Adipose tissue (tissue), 3 donors: Measurements from ENCODE around the gene ENTPD6. TPM values are rescaled to one million over a fixed set of nuclear protein-coding genes. Genes with fewer than 3 reads are reported as not detected.

Experiments used
- H3K27ac ChIP-seq: one replicate; pipeline ENCODE4 v1.5.1; 2013; ENCODE audit warnings: low read depth, low read length
- WGBS, 3 donors: extraction: QIAGEN DNeasy Blood & Tissue Kit; methylation state at CpG; one replicate each; pipeline ENCODE4 v1.1.7; 2013; 5-methylcytosine and 5-hydroxymethylcytosine counted together
- polyA plus RNA-seq, 3 donors: library from polyadenylated mRNA; stranded (reverse); fragments of 200-250 nt; gene quantifications; one replicate each; pipeline ENCODE4 v1.2.3, GENCODE V29; 2013
- donor health status: healthy with polysubstance abuse.
- donor health status: Bipolar disorder and iron deficiency.
- donor health status: healthy.

ENTPD6 gene
- polyA plus RNA-seq, 3 donors, result 38.5 to 47.8 (median 42.4) TPM

DNA sequence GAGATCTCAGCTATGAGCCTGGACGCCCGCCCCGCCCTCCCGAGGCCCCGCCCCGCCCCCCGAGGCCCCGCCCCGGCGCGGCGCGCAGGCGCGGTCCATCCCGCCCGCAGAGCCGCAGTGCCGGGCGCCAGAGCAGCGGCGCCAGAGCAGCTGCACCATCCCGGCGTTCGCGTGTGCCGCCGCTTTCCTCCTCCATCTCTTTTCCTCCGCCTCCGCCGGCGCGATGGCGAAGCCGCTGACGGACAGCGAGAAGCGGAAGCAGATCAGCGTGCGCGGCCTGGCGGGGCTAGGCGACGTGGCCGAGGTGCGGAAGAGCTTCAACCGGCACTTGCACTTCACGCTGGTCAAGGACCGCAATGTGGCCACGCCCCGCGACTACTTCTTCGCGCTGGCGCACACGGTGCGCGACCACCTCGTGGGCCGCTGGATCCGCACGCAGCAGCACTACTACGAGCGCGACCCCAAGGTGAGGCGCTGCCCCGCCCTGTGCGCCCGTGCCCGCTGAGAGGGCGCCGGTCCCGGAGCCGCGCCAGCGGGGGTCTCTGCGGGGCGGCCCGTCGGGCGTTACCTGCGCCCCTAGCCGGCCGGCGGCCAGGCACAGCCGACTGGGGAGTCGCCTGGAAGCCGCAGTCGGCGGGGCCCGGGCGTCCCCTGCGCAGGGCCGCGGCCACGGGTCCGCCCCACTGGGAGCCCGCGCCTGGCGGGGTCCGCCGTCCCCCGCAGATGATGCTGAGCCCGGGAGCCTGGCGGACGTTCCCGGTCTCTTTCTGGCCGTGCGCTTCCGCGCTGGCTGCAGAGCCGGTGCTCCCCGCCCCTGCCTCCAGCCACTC lies 52.7 kb downstream of the ENTPD6 start, which contains the start of gene PYGB:
TSS of gene PYGB (plus strand) at position 130 of the 830 bp plus-strand sequence. CDS start at position 224, 94 bp downstream.
- WGBS, 3 donors, result 0 to 1% (median 0%) methylated on average over 69 to 113 of the region's 113 CpGs
- H3K27ac ChIP-seq, result no peak within 1 kb of the TSS

DNA sequence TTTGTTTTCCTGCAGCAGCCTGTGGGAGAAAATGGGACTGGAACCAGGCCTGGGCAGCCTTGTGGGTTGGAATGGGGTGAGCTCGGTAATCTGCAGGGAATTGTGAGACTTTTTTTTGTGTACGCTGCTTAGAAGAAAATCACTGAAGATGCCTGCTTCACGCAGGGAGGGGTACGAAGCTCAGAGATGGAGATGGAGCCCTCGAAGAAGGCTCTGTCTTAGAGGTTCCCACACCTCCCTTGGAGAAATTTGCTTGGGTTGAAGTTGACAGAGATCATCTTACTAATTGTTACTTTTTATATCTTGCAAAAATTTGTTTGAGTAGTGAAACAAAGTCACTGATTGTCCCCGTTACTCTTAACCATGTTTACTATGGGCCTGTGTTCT lies 53.3 kb downstream of the ENTPD6 start:
- no peak overlapping the region for H3K27ac ChIP-seq
- WGBS, 3 donors, result 6 to 13% (median 7%) methylated on average over 6 of the region's 6 CpGs

DNA sequence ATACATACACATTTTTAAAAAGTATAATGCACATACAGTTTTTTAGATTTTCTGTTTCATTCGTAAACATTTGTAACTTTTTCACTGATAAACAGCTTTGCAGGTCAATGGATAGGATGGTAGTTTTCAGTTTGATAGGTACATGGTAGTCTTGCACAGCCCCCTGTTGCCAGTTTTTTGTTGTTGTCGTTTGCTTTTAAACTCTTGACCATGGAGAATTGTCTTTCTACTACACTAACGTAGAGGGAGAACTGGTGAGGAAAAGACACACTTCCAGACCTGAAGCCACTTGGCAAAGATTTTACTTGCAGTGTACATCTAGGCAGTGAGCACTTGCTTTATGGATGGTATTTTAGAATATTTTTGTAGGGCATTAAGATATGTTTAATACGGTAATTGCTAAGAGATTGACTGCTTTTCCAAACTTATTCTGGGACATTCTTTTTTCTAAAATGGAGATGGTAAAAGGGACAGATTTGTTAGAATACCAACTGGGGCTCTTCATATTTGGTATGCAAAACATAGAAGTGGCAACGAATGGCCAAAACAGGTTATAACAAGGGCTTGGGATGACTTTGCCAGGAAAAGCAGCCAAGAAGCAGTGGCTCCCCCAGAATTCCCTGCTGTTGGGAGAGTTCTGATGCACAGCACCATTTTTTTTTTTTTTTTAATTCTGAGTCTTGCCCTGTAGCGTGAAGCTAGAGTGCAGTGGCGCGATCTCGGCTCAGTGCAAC lies 53.9 kb downstream of the ENTPD6 start:
- WGBS, 3 donors, result 59 to 73% (median 67%) methylated on average over 9 of the region's 9 CpGs
- H3K27ac ChIP-seq, result no peak overlapping the region

DNA sequence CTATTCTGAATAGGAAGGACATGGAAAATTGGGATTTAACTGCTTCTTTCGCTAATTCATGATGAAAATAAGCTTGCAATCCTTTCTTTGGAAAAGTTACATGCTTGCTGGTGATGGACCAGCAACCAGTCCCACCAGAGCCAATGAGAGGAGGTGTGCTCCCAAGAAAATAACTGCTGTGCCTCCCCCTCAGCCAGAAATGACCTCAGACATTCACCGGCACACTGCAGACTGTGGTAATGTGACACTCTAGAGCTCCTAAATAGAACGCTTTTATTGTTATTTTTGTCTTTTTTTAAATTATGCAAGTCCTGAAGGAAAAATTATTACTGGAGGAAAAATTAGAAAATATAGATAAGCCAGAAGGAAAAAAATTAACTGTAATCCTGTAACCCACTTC lies 55.0 kb downstream of the ENTPD6 start:
- no peak overlapping the region for H3K27ac ChIP-seq
- WGBS, 3 donors, result 84 to 92% (median 88%) methylated on average over 3 of the region's 3 CpGs

DNA sequence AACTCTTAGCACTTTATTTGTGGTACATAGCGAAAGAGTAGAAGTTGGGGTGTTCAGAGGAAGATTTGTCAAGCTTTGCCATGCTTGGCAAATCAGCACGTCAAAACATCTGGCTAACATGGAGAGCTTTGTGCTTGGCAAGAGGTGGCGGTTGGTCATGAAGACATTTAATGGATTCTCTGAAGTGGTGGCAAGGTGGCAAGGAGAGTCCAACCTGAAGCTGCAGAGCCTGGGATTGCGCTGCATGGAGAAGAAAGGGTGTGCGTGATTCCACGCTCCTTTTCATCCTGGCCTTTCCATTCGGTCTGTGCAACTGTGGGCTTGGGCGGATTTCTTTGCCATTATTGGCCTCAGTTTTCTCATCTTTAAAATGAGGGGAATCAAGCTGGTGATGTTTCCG lies 55.5 kb downstream of the ENTPD6 start:
- 94 to 97% (median 94%) methylated on average over 9 of the region's 9 CpGs for WGBS, 3 donors
- H3K27ac ChIP-seq, result no peak overlapping the region

DNA sequence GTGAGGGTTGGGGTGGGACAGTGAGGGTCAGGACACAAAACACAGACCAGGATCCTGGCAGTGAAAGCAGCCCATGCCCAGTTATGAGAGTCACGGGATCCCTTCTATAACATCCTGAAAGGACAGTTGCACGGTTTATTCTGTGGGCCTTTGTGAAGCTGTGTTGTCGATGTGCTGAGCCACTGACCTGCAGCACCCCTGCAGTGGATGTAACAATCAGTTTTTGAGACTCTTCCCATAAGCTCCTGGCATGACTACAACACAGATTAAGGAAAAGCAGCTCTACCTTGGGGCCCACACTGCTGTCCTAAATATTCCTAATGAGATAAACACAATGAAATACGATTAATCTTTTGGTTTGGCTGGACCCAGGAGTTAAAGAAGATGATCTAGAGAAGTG lies 56.0 kb downstream of the ENTPD6 start:
- 78 to 91% (median 90%) methylated on average over 4 of the region's 4 CpGs for WGBS, 3 donors
- no peak overlapping the region for H3K27ac ChIP-seq

DNA sequence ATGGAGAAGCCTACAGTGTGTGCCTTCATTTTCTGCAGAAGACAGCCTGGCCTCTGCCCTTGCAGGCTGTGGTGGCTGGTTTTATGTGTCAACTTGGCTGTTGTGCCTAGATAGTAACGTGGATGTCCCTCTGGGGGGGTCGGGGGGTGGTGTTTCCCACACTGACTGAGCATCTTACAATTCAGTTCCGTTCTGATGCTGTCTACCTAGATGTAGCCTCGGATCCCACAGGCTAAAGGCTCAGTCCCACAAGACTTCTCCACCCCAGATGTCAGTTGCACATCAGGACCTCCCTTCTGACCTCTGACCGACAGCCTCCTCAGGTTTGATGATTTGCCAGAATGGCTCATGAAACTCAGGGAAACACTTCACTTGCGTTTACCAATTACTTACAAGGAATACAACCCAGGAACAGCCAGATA lies 56.7 kb downstream of the ENTPD6 start:
- no peak overlapping the region for H3K27ac ChIP-seq
- 76 to 82% (median 81%) methylated on average over 6 of the region's 6 CpGs for WGBS, 3 donors

DNA sequence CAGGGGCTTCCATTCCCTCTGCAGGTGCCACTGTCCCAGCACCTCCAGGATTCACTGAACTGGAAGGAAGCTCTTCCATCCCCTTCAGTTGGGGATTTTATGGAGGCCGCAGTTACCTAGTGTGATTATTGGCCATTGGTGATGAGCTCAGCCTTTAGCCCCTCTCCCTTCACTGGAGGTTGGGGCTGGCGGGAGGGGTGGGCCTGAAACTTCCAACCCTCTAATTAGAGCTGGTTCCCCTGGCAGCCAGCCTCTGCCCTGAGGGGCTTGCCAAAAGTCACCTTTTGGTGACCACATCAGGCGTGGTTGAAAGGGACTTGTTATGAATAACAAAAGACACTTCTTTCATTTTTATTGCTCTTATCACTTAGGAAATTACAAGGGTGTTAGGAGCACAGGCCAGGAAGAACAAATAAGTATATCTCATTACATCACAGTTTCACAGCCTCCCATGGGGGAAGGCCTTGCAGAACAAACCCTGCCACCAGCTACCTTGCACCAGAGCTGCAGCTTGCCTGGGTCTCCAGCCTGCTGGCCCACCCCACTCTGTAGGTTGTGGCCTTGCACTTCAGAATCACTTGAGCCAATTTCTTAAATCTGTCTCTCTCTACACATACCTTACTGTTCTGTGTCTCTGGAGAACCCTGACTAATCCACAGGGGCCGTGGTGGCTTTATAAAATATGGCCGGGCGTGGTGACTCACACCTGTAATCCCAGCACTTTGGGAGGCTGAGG lies 57.3 kb downstream of the ENTPD6 start:
- H3K27ac ChIP-seq, result no peak overlapping the region
- WGBS, 3 donors, result 85 to 93% (median 86%) methylated on average over 6 of the region's 6 CpGs

DNA sequence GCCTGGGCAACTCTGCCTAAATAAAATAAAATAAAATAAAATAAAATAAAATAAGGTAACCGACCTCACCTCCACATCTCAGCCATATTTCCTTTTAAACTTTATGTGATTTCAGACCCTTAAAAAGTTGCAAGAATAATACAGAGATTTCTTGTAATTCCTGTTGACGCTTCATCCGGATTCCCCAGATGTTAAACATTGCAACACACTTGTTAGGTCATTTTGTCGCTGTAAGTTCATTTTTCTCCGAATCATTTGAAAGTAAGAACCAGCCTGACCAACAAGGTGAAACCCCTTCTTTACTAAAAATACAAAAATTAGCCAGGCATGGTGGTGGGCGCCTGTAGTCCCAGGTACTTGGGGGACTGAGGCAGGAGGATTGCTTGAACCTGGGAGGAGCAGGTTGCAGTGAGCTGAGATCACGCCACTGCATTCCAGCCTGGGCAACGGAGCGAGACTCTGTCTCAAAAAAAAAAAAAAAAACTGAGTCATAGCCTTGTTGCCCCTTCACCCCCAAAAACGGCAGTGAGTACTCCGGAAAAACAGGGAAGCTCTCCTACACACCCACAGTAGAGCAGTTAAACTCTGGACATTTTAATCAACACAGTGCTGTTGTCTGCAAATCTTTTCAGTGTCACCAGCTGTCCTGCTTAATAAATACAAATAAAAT lies 58.2 kb downstream of the ENTPD6 start:
- H3K27ac ChIP-seq, result no peak overlapping the region
- 69 to 94% (median 70%) methylated on average over 11 of the region's 11 CpGs for WGBS, 3 donors

DNA sequence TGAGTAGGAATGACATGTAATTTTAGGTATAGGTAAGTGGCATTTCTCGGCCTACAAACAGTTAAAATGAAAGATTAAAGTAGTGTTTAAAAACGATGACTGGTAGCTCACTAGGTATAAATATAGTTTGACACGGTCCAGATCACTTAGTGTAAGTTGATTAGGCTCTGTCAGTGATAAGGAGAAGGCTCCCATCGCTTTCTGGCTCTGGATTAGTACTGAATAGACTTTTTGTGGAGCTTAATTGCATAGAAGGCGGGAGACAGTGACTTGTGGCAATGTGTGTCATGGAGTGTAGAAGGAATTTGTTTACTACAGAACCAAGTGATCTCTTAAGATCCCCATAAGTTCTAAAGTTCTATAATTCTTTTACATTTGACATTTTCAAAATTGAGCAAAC lies 59.1 kb downstream of the ENTPD6 start:
- H3K27ac ChIP-seq, result no peak overlapping the region
- WGBS, 3 donors, result 60 to 80% (median 79%) methylated on average over 5 of the region's 5 CpGs

DNA sequence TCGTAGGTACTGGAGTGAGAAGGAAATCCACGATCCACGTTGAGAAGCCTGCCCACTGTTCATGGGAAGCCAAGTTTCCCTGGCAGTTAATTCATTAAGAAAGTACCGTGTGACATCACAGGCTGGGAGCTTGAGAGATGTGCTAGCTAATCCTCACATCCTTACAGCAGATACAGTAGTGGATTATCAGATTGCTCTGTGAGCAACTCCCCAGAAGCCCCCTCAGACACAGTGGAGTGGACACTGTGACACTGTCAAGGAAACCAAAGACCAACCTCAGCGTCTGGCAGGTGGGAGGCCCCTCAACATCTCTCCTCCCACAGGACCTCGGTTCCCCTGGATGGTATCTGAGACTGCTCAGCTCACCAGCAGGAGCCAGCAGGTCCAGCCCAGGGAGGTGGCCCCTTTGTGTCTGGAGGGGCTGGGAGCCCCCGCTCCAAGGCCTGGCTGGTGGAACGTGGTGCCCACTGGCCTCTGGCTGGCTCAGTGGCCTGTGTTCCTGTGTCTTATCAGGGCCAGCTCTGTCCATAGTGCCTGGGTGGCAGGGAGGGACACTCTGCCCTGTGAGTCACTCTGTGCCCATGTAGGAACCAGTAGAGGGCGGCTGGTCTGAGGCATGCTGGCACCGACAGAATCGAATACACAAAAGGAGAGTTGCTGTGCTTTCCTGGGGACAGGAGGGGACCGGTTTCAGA lies 59.6 kb downstream of the ENTPD6 start:
- 77 to 84% (median 78%) methylated on average over 12 of the region's 12 CpGs for WGBS, 3 donors
- no peak overlapping the region for H3K27ac ChIP-seq

DNA sequence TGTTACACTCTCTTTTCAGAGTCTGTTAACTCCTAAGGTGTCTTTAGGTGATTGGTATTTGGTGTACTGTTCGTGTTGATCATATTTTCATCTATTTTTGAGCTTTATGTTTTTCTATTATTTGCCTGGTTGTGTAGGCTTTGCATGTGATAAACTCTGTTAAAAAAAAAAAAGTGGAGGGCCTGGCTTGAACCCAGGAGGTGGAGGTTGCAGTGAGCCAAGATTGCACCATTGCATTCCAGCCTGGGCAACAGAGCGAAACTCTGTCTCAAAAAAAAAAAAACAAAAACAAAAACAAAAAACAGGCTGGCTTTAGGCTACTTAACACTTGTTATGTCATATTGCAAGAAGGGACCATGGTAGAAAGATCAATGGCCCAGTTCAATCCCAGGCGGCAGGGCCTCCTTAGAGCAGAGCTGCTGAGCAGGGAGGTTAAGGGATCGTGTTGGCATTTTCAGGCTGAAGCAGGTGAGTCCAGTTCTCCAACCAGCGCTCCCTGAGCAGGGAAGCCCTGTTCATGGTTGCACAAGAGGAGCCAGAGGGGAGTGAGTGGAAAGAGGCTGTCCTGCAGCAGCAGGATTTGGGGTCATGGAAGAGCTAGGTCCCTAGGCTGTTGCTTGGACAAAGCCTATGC lies 60.8 kb downstream of the ENTPD6 start:
- no peak overlapping the region for H3K27ac ChIP-seq
- 80 to 82% (median 81%) methylated on average over 5 of the region's 5 CpGs for WGBS, 3 donors

DNA sequence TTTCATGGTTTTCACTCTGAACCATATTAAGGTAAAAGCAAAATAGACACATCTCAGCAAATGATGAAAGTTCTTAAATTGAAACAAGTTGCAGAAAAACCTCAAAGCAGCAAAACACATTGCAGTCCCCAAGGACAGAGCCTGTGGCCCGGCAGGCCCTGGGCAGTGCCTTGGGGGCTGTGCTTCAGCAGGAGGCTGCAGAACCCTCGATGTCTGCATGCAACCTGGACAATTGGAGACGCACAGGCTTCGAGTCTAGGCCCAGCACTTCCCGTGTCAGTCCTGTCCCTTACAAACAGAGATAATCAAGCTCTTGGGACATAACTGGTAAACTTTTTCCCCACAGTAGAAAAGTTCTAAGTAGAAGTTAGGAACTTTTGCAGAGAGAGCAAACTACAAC lies 61.6 kb downstream of the ENTPD6 start:
- no peak overlapping the region for H3K27ac ChIP-seq

DNA sequence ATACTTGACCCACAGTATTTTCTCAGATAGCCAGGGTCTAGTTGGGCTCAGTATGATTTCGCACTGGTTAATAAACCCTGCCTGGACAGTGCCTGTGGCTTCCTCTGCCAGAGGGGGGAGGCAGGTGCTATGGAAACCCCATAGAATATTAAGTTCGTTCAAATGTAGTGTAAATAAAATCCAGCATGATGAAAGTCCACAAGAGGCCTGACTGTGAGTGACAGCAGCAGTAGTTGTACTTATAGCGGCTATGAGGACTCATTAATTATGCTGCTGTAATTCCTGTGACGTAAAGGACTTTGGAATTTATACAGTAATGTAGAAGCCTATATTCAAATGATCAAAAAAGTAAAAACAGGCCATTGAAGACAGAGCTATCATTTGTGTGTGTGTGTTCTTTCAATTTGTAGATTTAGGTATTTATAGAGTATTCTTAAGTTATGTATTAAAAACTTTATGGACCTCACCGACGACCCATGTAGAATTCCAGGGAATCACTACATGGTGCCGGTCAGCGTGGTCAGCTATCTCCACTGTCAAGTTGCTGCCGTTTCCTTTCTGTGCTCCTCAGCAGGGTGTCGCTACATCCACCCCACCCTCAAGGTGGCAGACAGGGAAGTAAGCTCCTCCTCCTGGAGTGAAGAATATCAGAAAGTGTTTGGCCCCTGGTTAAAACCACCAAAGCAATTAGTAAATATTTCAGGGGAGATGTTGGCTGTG lies 62.4 kb downstream of the ENTPD6 start:
- 86 to 93% (median 88%) methylated on average over 10 of the region's 10 CpGs for WGBS, 3 donors

More for the DNA sequence above, 61.6 kb downstream of the ENTPD6 start:
- WGBS, 3 donors, result 89 to 94% (median 92%) methylated on average over 5 of the region's 5 CpGs

DNA sequence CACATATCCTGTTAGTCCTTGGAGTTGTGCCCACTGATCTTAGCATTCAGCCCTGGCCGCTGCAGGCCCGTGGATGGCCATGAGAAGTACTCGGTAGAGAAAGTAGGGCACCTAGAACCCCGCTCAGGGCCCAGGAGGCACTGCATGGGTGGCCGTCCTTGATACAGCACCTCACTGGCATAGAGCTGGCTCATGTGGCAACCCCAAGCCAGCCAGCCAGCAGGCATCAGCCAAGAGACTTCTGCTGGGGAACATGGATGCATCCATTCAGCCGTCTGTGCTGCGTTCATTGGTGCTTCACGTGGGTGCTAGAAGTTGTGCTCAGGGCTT lies 62.9 kb downstream of the ENTPD6 start:
- H3K27ac ChIP-seq, result no peak overlapping the region

More for the DNA sequence above, 62.4 kb downstream of the ENTPD6 start:
- no peak overlapping the region for H3K27ac ChIP-seq

DNA sequence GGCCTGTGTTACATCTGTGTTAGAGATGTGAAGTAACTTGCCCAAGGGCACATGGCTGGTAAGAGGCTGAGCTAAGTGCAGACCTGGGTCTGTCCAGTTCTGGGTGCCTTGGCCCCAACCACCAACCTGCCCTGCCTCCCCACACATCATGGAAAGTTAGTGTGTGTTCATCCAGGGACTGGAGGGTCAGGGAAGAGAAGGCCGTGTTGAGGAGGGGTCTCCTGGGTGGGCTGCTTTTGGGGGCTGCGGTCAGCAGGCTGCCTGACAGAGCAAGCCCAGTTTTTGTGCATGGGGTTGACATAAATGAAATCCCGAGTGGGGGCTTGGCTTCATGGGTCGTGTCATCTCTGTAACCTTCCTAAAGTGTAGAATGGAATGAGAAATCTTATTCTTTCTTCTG lies 63.3 kb downstream of the ENTPD6 start:
- no peak overlapping the region for H3K27ac ChIP-seq
- WGBS, 3 donors, result 84 to 94% (median 87%) methylated on average over 4 of the region's 4 CpGs

More for the DNA sequence above, 62.9 kb downstream of the ENTPD6 start:
- 83 to 89% (median 87%) methylated on average over 8 of the region's 8 CpGs for WGBS, 3 donors

DNA sequence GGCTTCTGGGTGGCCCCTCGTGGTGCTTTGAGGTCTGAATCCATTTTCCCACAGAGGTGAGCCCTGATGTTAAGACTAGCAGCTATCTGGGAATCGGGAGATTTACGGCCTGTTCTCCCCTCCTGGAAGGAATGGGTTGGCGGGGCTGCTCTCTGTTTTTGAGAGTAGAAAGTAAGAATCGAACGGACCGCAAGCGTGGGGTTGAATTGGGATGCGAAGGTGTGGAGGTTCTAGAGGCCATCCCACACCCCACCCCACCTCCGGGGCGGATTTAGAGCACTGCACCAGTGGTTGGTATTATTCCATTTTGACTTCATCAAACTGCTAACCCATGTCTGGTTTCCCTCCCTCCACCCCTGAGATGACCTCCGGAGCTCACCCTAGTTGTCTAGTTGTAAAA lies 63.8 kb downstream of the ENTPD6 start:
- 85 to 98% (median 96%) methylated on average over 12 of the region's 12 CpGs for WGBS, 3 donors
- H3K27ac ChIP-seq, result no peak overlapping the region
